ENCODE data around the gene BHLHA9. TPM values are rescaled to one million over a fixed set of nuclear protein-coding genes. Genes with fewer than 3 reads are reported as not detected.
"Not testable (repeated sequence)": the region's sequence is repeated elsewhere in the genome, so short reads cannot be mapped to it uniquely, and the experiment has no call there.

BHLHA9 gene
- total and polyA plus RNA-seq, 2 donors, result not detected

GRCh38 chr17:1301546-1301945 is 31.3 kb downstream of the BHLHA9 start:
- Histone ChIP-seq H3K27ac (ENCODE audit: low read depth in 1 of 2, low read length in 1 of 2) (no peak overlapping the region), H3K36me3 (ENCODE audit: control insufficient read depth in 2 of 2, insufficient read depth in 2 of 2, low read length in 1 of 2) (no peaks in the 10 kb centered on the region), H3K27me3 (ENCODE audit: control insufficient read depth in 2 of 2, insufficient read depth in 1 of 2, low read length in 1 of 2) (peaks cover 0 to 49% of the 10 kb centered on the region in 2 donors), H3K4me3 (ENCODE audit: low read length in 2 of 2) (no peak overlapping the region), H3K9me3 (ENCODE audit: control insufficient read depth in 2 of 2, insufficient read depth in 1 of 2, low read length in 1 of 2) (peaks cover 0 to 3% of the 10 kb centered on the region in 2 donors), H3K4me1 (ENCODE audit: control insufficient read depth in 2 of 2, insufficient read depth in 2 of 2, low read length in 2 of 2) (peaks cover 0 to 21% of the 10 kb centered on the region in 2 donors)
- WGBS, result 82% methylated on average over 14 of the region's 14 CpGs
- no peak for DNase-seq (ENCODE audit: low read depth in 6 of 9, low spot score in 9 of 9)

- H3K27ac ChIP-seq (ENCODE audit: low read depth in 1 of 2, low read length in 1 of 2), result no peak overlapping the region
- no peak for DNase-seq (ENCODE audit: low read depth in 6 of 9, low spot score in 9 of 9)
- WGBS, result 93% methylated on average over 18 of the region's 18 CpGs
- peaks cover 0 to 44% of the 10 kb centered on the region in 2 donors for H3K27me3 ChIP-seq (ENCODE audit: control insufficient read depth in 2 of 2, insufficient read depth in 1 of 2, low read length in 1 of 2)
- no peak overlapping the region for H3K4me3 ChIP-seq (ENCODE audit: low read length in 2 of 2)
- H3K4me1 ChIP-seq (ENCODE audit: control insufficient read depth in 2 of 2, insufficient read depth in 2 of 2, low read length in 2 of 2), result peaks cover 0 to 20% of the 10 kb centered on the region in 2 donors
- peaks cover 0 to 3% of the 10 kb centered on the region in 2 donors for H3K9me3 ChIP-seq (ENCODE audit: control insufficient read depth in 2 of 2, insufficient read depth in 1 of 2, low read length in 1 of 2)
- H3K36me3 ChIP-seq (ENCODE audit: control insufficient read depth in 2 of 2, insufficient read depth in 2 of 2, low read length in 1 of 2), result no peaks in the 10 kb centered on the region
These were observed 32.5 kb downstream of the BHLHA9 start for GRCh38 chr17:1302761-1303160.

DNA sequence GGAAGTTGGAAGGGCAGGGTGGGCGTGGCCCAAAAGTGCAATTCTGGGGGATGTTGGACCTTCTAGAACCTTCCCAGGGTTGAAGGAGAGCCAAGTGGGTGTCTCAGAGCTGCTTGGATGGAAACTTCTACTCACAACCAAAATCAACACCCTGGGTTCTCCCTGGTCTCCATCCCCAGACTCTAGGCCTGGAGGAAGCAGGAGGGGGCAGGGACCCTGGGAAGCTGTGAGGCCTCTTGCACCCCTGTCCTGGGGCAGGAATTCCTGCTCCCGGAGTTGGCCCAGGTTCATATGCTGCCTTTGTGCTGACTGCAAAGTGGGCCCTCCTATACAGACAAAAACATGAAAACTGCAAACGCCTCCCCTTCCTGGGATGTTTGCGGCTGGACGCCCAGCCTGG is 34.3 kb downstream of the BHLHA9 start:
- peaks cover 0 to 27% of the 10 kb centered on the region in 2 donors for H3K27me3 ChIP-seq (ENCODE audit: control insufficient read depth in 2 of 2, insufficient read depth in 1 of 2, low read length in 1 of 2)
- H3K36me3 ChIP-seq (ENCODE audit: control insufficient read depth in 2 of 2, insufficient read depth in 2 of 2, low read length in 1 of 2), result no peaks in the 10 kb centered on the region
- H3K9me3 ChIP-seq (ENCODE audit: control insufficient read depth in 2 of 2, insufficient read depth in 1 of 2, low read length in 1 of 2), result no peaks in the 10 kb centered on the region
- DNase-seq (ENCODE audit: low read depth in 6 of 9, low spot score in 9 of 9), result no peak
- H3K4me3 ChIP-seq (ENCODE audit: low read length in 2 of 2), result no peak overlapping the region
- peaks cover 0 to 2% of the 10 kb centered on the region in 2 donors for H3K4me1 ChIP-seq (ENCODE audit: control insufficient read depth in 2 of 2, insufficient read depth in 2 of 2, low read length in 2 of 2)
- WGBS, result 94% methylated on average over 5 of the region's 5 CpGs
- H3K27ac ChIP-seq (ENCODE audit: low read depth in 1 of 2, low read length in 1 of 2), result no peak overlapping the region

GRCh38 chr17:1304962-1305563 is 34.8 kb downstream of the BHLHA9 start:
- no peaks in the 10 kb centered on the region for H3K9me3 ChIP-seq (ENCODE audit: control insufficient read depth in 2 of 2, insufficient read depth in 1 of 2, low read length in 1 of 2)
- no peak for DNase-seq (ENCODE audit: low read depth in 6 of 9, low spot score in 9 of 9)
- whole genome bisulfite sequencing, result 95% methylated on average over 19 of the region's 19 CpGs
- no peaks in the 10 kb centered on the region for H3K36me3 ChIP-seq (ENCODE audit: control insufficient read depth in 2 of 2, insufficient read depth in 2 of 2, low read length in 1 of 2)
- no peak overlapping the region for H3K4me3 ChIP-seq (ENCODE audit: low read length in 2 of 2)
- H3K4me1 ChIP-seq (ENCODE audit: control insufficient read depth in 2 of 2, insufficient read depth in 2 of 2, low read length in 2 of 2), result no peaks in the 10 kb centered on the region
- peaks cover 0 to 23% of the 10 kb centered on the region in 2 donors for H3K27me3 ChIP-seq (ENCODE audit: control insufficient read depth in 2 of 2, insufficient read depth in 1 of 2, low read length in 1 of 2)
- no peak overlapping the region for H3K27ac ChIP-seq (ENCODE audit: low read depth in 1 of 2, low read length in 1 of 2)

DNA sequence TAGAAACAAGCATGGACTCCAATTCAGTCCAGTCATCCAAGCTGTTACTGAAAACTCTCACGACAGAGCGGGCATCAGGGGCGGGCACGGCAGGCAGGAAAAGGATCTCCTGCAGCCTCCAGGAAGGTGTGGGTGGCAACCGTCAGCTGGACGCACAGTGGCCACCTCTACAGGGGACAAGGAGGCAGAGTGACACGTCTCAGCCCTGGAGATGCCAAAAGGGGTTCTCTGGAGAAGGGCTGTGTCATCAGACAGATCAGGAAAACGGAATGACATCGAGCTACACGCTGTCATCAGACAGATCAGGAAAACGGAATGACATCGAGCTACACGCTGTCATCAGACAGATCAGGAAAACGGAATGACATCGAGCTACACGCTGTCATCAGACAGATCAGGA is 37.6 kb downstream of the BHLHA9 start:
- H3K27me3 ChIP-seq (ENCODE audit: control insufficient read depth in 2 of 2, insufficient read depth in 1 of 2, low read length in 1 of 2), result peaks cover 0 to 17% of the 10 kb centered on the region in 2 donors
- H3K27ac ChIP-seq (ENCODE audit: low read depth in 1 of 2, low read length in 1 of 2); H3K4me3 ChIP-seq (ENCODE audit: low read length in 2 of 2); H3K36me3 ChIP-seq (ENCODE audit: control insufficient read depth in 2 of 2, insufficient read depth in 2 of 2, low read length in 1 of 2); H3K9me3 ChIP-seq (ENCODE audit: control insufficient read depth in 2 of 2, insufficient read depth in 1 of 2, low read length in 1 of 2); DNase-seq (ENCODE audit: low read depth in 6 of 9, low spot score in 9 of 9); H3K4me1 ChIP-seq (ENCODE audit: control insufficient read depth in 2 of 2, insufficient read depth in 2 of 2, low read length in 2 of 2): not testable (repeated sequence)
- 85% methylated on average over 13 of the region's 16 CpGs for WGBS

DNA sequence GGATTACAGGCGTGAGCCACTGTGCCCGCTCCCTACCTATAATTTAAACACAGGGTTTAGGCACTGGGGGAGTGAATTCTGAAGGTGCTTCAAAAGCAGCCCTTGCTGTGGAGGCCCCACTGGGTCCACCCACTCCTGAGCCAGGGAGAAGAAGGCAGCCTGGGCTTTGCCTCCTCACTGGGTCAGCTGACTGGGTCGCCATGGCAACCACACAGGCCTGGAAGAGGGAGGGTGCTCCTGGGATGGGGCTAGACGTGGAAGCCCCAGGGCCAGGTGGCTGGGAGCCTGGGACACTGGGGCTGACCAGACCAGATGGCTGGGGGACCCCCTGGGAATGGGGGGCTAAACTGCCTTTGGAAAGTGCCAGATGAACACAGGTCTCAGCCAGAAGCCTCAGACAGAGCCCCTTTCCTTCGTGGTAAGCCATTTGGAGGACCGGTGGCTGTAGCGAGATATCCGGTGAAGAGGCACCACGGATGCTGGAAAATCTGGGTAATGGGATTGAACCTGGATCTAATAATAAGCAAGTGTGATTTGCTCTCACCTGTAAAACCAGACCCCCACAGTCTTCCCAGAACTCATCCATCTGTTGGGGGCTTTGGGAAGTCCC is 42.1 kb downstream of the BHLHA9 start:
- no peak for DNase-seq (ENCODE audit: low read depth in 6 of 9, low spot score in 9 of 9)
- H3K9me3 ChIP-seq (ENCODE audit: control insufficient read depth in 2 of 2, insufficient read depth in 1 of 2, low read length in 1 of 2), result no peaks in the 10 kb centered on the region
- WGBS, result 63% methylated on average over 9 of the region's 9 CpGs
- no peaks in the 10 kb centered on the region for H3K4me1 ChIP-seq (ENCODE audit: control insufficient read depth in 2 of 2, insufficient read depth in 2 of 2, low read length in 2 of 2)
- H3K27me3 ChIP-seq (ENCODE audit: control insufficient read depth in 2 of 2, insufficient read depth in 1 of 2, low read length in 1 of 2), result peaks cover 0 to 22% of the 10 kb centered on the region in 2 donors
- no peaks in the 10 kb centered on the region for H3K36me3 ChIP-seq (ENCODE audit: control insufficient read depth in 2 of 2, insufficient read depth in 2 of 2, low read length in 1 of 2)
- no peak overlapping the region for H3K4me3 ChIP-seq (ENCODE audit: low read length in 2 of 2)
- H3K27ac ChIP-seq (ENCODE audit: low read depth in 1 of 2, low read length in 1 of 2), result no peak overlapping the region

DNA sequence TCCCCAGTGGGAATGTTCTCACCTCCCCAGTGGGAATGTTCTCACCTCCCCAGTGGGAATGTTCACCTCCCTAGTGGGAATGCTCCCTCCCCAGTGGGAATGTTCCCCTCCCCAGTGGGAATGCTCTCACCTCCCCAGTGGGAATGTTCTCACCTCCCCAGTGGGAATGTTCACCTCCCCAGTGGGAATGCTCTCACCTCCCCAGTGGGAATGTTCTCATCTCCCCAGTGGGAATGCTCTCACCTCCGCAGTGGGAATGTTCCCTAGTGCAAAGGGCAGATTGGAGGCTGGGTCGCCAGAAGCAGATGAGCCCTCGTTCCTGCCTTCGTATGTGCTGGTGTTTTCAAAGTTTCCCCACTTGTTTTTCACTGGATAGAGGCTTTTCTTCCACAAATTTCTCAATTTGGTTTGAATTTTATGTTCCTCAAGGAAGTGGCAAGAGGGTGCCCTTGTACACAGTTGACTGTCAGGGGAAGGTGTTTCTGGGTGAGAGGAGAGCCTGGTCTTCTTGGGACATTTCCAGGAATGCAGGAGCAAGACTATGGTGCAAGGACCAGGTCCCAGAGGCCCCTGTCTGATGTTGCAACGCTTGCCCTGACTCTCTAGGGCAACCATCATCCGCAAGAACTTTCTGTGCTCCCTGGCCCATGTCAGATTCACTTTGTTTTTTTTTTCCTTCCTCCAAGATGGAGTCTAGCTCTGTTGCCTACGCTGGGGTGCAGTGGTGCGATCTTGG is 43.2 kb downstream of the BHLHA9 start:
- WGBS, result 88% methylated on average over 8 of the region's 8 CpGs
- no peaks in the 10 kb centered on the region for H3K36me3 ChIP-seq (ENCODE audit: control insufficient read depth in 2 of 2, insufficient read depth in 2 of 2, low read length in 1 of 2)
- DNase-seq (ENCODE audit: low read depth in 6 of 9, low spot score in 9 of 9), result no peak
- H3K27me3 ChIP-seq (ENCODE audit: control insufficient read depth in 2 of 2, insufficient read depth in 1 of 2, low read length in 1 of 2), result peaks cover 0 to 19% of the 10 kb centered on the region in 2 donors
- no peaks in the 10 kb centered on the region for H3K4me1 ChIP-seq (ENCODE audit: control insufficient read depth in 2 of 2, insufficient read depth in 2 of 2, low read length in 2 of 2)
- no peak overlapping the region for H3K4me3 ChIP-seq (ENCODE audit: low read length in 2 of 2)
- no peaks in the 10 kb centered on the region for H3K9me3 ChIP-seq (ENCODE audit: control insufficient read depth in 2 of 2, insufficient read depth in 1 of 2, low read length in 1 of 2)
- no peak overlapping the region for H3K27ac ChIP-seq (ENCODE audit: low read depth in 1 of 2, low read length in 1 of 2)

DNA sequence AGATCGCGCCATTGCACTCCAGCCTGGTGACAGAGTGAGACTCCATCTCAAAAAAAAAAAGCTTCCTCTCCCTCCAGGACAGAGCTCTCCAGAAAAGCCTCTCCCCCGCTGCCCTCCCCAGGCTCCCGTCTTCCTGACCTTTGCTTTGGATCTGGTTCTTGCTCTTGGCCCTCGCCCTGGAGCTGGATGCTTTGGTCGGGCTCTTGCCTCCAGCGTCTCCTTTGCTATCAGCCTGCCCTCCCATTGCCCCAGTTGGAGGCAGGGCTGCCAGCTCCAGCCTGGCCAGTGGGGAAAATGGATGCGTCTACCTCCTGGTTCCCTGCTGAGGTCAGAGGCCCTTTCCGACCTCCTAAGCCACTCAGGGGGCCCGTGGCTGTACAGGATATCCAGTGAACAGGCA is 45.2 kb downstream of the BHLHA9 start:
- H3K27me3 ChIP-seq (ENCODE audit: control insufficient read depth in 2 of 2, insufficient read depth in 1 of 2, low read length in 1 of 2), result peaks cover 0 to 19% of the 10 kb centered on the region in 2 donors
- no peaks in the 10 kb centered on the region for H3K36me3 ChIP-seq (ENCODE audit: control insufficient read depth in 2 of 2, insufficient read depth in 2 of 2, low read length in 1 of 2)
- no peak overlapping the region for H3K27ac ChIP-seq (ENCODE audit: low read depth in 1 of 2, low read length in 1 of 2)
- no peaks in the 10 kb centered on the region for H3K9me3 ChIP-seq (ENCODE audit: control insufficient read depth in 2 of 2, insufficient read depth in 1 of 2, low read length in 1 of 2)
- no peak for DNase-seq (ENCODE audit: low read depth in 6 of 9, low spot score in 9 of 9)
- H3K4me3 ChIP-seq (ENCODE audit: low read length in 2 of 2), result no peak overlapping the region
- WGBS, result 88% methylated on average over 10 of the region's 10 CpGs
- no peaks in the 10 kb centered on the region for H3K4me1 ChIP-seq (ENCODE audit: control insufficient read depth in 2 of 2, insufficient read depth in 2 of 2, low read length in 2 of 2)

GRCh38 chr17:1315891-1316403 is 45.7 kb downstream of the BHLHA9 start:
- no peaks in the 10 kb centered on the region for H3K9me3 ChIP-seq (ENCODE audit: control insufficient read depth in 2 of 2, insufficient read depth in 1 of 2, low read length in 1 of 2)
- no peak overlapping the region for H3K4me3 ChIP-seq (ENCODE audit: low read length in 2 of 2)
- 80% methylated on average over 10 of the region's 10 CpGs for WGBS
- no peaks in the 10 kb centered on the region for H3K4me1 ChIP-seq (ENCODE audit: control insufficient read depth in 2 of 2, insufficient read depth in 2 of 2, low read length in 2 of 2)
- DNase-seq (ENCODE audit: low read depth in 6 of 9, low spot score in 9 of 9), result no peak
- H3K36me3 ChIP-seq (ENCODE audit: control insufficient read depth in 2 of 2, insufficient read depth in 2 of 2, low read length in 1 of 2), result no peaks in the 10 kb centered on the region
- peaks cover 0 to 19% of the 10 kb centered on the region in 2 donors for H3K27me3 ChIP-seq (ENCODE audit: control insufficient read depth in 2 of 2, insufficient read depth in 1 of 2, low read length in 1 of 2)
- H3K27ac ChIP-seq (ENCODE audit: low read depth in 1 of 2, low read length in 1 of 2), result no peak overlapping the region
